Measurements from ENCODE around the gene QPCTL. TPM values are rescaled to one million over a fixed set of nuclear protein-coding genes. Genes with fewer than 3 reads are reported as not detected.

The QPCTL gene
- total and polyA plus RNA-seq, 9 of the 15 experiments (the other 6 are each of a cell fraction or from before 2014, with no cell fraction given), result 0.99 to 31.3 (median 12.7) TPM

DNA sequence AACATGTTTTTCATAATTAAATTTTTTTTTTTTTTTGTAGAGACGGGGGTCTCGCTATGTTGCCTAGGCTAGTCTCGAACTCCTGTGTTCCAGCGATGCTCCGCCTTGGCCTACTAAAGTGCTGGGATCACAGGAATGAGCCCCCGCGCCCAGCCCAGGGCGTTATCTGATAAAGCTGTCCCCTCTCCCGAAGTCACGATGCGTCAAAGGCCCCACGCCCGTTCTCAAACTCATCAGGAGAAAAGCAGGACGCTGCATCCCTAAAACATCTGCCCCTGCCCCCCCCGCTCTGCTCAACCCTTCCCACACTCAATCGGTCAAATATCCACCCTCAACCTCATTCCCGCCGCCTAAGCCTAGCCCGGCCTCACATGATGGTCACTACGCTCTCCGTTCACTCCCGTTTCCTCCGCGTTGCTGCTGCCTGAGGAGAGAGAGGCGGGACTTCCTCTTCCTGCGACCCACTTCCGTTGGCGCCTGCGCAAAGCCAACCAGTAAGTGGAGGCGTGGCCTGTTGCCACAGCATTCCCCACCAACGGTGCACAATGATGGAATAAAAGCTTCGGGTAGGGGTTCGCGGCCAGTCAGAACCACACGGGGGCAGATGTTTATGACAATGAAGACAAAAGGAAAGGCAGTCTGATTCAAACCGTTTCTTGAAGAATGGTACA is 815 bp upstream of the QPCTL start, which contains the start of gene SNRPD2 (continued):
- TF ChIP-seq, protein P1, sequence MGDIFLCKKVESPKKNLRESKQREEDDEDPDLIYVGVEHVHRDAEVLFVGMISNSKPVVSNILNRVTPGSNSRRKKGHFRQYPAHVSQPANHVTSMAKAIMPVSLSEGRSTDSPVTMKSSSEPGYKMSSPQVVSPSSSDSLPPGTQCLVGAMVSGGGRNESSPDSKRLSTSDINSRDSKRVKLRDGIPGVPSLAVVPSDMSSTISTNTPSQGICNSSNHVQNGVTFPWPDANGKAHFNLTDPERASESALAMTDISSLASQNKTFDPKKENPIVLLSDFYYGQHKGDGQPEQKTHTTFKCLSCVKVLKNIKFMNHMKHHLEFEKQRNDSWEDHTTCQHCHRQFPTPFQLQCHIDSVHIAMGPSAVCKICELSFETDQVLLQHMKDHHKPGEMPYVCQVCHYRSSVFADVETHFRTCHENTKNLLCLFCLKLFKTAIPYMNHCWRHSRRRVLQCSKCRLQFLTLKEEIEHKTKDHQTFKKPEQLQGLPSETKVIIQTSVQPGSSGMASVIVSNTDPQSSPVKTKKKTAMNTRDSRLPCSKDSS (IDR thresholded peaks at IDR 0.05; ENCODE audit: low read depth, partially characterized antibody), result no peak
- no peak for TF ChIP-seq MAFK (IDR thresholded peaks at IDR 0.05; ENCODE audit: low read length)
- TF ChIP-seq HSF4 (CRISPR knock-in tag; IDR thresholded peaks at IDR 0.05; ENCODE audit: borderline replicate concordance), result no peak
- no peak for TF ChIP-seq ZNF76 (CRISPR knock-in tag; IDR thresholded peaks at IDR 0.05; ENCODE audit: borderline replicate concordance)
- no peak for TF ChIP-seq FOXJ3 (CRISPR knock-in tag; IDR thresholded peaks at IDR 0.05)
- TF ChIP-seq EZH2 (IDR thresholded peaks at IDR 0.05; ENCODE audit: borderline replicate concordance, low read depth, low read length), result no peak
- TF ChIP-seq KHSRP (IDR thresholded peaks at IDR 0.05), result no peak
- TF ChIP-seq CSDE1 (IDR thresholded peaks at IDR 0.05), result no peak
- no peak for TF ChIP-seq PHB (CRISPR knock-in tag; IDR thresholded peaks at IDR 0.05)
- TF ChIP-seq NCOA1 (IDR thresholded peaks at IDR 0.05; ENCODE audit: low read depth), result no peak
- TF ChIP-seq CBFA2T2 (conservative IDR thresholded peaks at IDR 0.05), result no peak
- TF ChIP-seq ZNF444 (CRISPR knock-in tag; IDR thresholded peaks at IDR 0.05), result no peak
- no peak for TF ChIP-seq FOXO4 (CRISPR knock-in tag; IDR thresholded peaks at IDR 0.05)
- TF ChIP-seq, protein P2, sequence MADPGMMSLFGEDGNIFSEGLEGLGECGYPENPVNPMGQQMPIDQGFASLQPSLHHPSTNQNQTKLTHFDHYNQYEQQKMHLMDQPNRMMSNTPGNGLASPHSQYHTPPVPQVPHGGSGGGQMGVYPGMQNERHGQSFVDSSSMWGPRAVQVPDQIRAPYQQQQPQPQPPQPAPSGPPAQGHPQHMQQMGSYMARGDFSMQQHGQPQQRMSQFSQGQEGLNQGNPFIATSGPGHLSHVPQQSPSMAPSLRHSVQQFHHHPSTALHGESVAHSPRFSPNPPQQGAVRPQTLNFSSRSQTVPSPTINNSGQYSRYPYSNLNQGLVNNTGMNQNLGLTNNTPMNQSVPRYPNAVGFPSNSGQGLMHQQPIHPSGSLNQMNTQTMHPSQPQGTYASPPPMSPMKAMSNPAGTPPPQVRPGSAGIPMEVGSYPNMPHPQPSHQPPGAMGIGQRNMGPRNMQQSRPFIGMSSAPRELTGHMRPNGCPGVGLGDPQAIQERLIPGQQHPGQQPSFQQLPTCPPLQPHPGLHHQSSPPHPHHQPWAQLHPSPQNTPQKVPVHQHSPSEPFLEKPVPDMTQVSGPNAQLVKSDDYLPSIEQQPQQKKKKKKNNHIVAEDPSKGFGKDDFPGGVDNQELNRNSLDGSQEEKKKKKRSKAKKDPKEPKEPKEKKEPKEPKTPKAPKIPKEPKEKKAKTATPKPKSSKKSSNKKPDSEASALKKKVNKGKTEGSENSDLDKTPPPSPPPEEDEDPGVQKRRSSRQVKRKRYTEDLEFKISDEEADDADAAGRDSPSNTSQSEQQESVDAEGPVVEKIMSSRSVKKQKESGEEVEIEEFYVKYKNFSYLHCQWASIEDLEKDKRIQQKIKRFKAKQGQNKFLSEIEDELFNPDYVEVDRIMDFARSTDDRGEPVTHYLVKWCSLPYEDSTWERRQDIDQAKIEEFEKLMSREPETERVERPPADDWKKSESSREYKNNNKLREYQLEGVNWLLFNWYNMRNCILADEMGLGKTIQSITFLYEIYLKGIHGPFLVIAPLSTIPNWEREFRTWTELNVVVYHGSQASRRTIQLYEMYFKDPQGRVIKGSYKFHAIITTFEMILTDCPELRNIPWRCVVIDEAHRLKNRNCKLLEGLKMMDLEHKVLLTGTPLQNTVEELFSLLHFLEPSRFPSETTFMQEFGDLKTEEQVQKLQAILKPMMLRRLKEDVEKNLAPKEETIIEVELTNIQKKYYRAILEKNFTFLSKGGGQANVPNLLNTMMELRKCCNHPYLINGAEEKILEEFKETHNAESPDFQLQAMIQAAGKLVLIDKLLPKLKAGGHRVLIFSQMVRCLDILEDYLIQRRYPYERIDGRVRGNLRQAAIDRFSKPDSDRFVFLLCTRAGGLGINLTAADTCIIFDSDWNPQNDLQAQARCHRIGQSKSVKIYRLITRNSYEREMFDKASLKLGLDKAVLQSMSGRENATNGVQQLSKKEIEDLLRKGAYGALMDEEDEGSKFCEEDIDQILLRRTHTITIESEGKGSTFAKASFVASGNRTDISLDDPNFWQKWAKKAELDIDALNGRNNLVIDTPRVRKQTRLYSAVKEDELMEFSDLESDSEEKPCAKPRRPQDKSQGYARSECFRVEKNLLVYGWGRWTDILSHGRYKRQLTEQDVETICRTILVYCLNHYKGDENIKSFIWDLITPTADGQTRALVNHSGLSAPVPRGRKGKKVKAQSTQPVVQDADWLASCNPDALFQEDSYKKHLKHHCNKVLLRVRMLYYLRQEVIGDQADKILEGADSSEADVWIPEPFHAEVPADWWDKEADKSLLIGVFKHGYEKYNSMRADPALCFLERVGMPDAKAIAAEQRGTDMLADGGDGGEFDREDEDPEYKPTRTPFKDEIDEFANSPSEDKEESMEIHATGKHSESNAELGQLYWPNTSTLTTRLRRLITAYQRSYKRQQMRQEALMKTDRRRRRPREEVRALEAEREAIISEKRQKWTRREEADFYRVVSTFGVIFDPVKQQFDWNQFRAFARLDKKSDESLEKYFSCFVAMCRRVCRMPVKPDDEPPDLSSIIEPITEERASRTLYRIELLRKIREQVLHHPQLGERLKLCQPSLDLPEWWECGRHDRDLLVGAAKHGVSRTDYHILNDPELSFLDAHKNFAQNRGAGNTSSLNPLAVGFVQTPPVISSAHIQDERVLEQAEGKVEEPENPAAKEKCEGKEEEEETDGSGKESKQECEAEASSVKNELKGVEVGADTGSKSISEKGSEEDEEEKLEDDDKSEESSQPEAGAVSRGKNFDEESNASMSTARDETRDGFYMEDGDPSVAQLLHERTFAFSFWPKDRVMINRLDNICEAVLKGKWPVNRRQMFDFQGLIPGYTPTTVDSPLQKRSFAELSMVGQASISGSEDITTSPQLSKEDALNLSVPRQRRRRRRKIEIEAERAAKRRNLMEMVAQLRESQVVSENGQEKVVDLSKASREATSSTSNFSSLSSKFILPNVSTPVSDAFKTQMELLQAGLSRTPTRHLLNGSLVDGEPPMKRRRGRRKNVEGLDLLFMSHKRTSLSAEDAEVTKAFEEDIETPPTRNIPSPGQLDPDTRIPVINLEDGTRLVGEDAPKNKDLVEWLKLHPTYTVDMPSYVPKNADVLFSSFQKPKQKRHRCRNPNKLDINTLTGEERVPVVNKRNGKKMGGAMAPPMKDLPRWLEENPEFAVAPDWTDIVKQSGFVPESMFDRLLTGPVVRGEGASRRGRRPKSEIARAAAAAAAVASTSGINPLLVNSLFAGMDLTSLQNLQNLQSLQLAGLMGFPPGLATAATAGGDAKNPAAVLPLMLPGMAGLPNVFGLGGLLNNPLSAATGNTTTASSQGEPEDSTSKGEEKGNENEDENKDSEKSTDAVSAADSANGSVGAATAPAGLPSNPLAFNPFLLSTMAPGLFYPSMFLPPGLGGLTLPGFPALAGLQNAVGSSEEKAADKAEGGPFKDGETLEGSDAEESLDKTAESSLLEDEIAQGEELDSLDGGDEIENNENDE (IDR thresholded peaks at IDR 0.05; ENCODE audit: low read depth, low read length), result no peak
- 0 out of 4 replicates have a peak, but pooled peaks of 1 of the 2 experiments have one; percentile 27 for TF ChIP-seq TBL1XR1 (IDR thresholded peaks at IDR 0.05; ENCODE audit: low read length in 2 of 2)
- TF ChIP-seq ZNF316 (IDR thresholded peaks at IDR 0.05), result 0 out of 2 replicates have a peak, but pooled peaks have one; percentile 33

All from K562 (cell line).